Endothelial cell of umbilical vein (primary cell): ENCODE data around the gene GPR180. TPM values are rescaled to one million over a fixed set of nuclear protein-coding genes. Genes with fewer than 3 reads are reported as not detected.

Experiments used
- BruUV-seq: library from RNA; stranded (reverse); fragments of 400-500 nt; replicated peaks from 2 replicates; lab custom pipeline; 2021; lab: Mats Ljungman, UMichigan
- CTCF ChIA-PET: fragments of 300-600, 350-600 bp; sonication (Branson Sonifier 250); formaldehyde crosslinking; loops from one replicate; lab custom pipeline; 2021; ENCODE audit warnings: antibody characterized with exemption, inconsistent platforms; lab: Charles Lee
- POLR2A ChIA-PET: fragments of 300-600, 350-600 bp; sonication (Branson Sonifier 250); formaldehyde crosslinking; loops from one replicate; lab custom pipeline; 2021; ENCODE audit warnings: antibody characterized with exemption, inconsistent platforms; lab: Charles Lee
- DNase-seq: peaks from one replicate; pipeline ENCODE4 v3.0.0-alpha.2; 2011; ENCODE audit warnings: low read depth, low spot score
- FAIRE-seq: peaks from 2 replicates; lab custom pipeline; 2011; peaks lifted over from hg19 to GRCh38; lab: Jason Lieb, UNC
- H2AFZ ChIP-seq: 2 replicates; pipeline ENCODE4 v1.6.0; 2012; ENCODE audit warnings: low read depth, low read length, control low read depth, inconsistent platforms
- H3K27ac ChIP-seq: 2 replicates; pipeline ENCODE4 v1.5.1; 2011; ENCODE audit warnings: low read depth, mild to moderate bottlenecking, control low read depth, low read length, moderate library complexity; ENCODE audit not compliant: insufficient read depth
- H3K27me3 ChIP-seq, 2 experiments: 2 replicates each; pipeline versions ENCODE4 v1.6.0 to v1.6.1; 2011; ENCODE audit warnings: low read length in 2 of 2, mixed read lengths in 1 of 2; ENCODE audit not compliant: control insufficient read depth in 2 of 2, insufficient read depth in 2 of 2
- H3K36me3 ChIP-seq, 2 experiments: 2 replicates in 1 of 2; 3 replicates in 1 of 2; pipeline ENCODE4 v1.5.1; 2011; ENCODE audit warnings: low read length in 2 of 2, mild to moderate bottlenecking in 1 of 2, moderate library complexity in 1 of 2; ENCODE audit not compliant: control insufficient read depth in 2 of 2, insufficient read depth in 2 of 2; ENCODE audit errors: extremely low read depth in 1 of 2
- H3K4me1 ChIP-seq: 3 replicates; pipeline ENCODE4 v1.5.1; 2011; ENCODE audit warnings: mild to moderate bottlenecking, low read length; ENCODE audit not compliant: control insufficient read depth, insufficient read depth; ENCODE audit errors: extremely low read depth
- H3K4me2 ChIP-seq: 2 replicates; pipeline ENCODE4 v1.6.1; 2011; ENCODE audit warnings: low read length, control low read depth, mixed read lengths; ENCODE audit not compliant: insufficient read depth
- H3K4me3 ChIP-seq, 3 experiments: fragments of 200-600 bp in 1 of 3; sonication (generic), shearing (Covaris generic) in 1 of 3; replicated peaks in 1 of 3; 2 replicates each; pipeline ENCODE4 v1.5.1; 2011 to 2016; ENCODE audit warnings: control low read depth in 3 of 3, low read length in 3 of 3, mild to moderate bottlenecking in 2 of 3, inconsistent platforms in 1 of 3, low read depth in 1 of 3, moderate library complexity in 1 of 3; ENCODE audit not compliant: insufficient read depth in 1 of 3
- H3K79me2 ChIP-seq: 2 replicates; pipeline ENCODE4 v1.6.0; 2012; ENCODE audit warnings: low read length, inconsistent platforms; ENCODE audit not compliant: control insufficient read depth, insufficient read depth
- H3K9ac ChIP-seq: replicated peaks from 2 replicates; pipeline ENCODE3; 2011; ENCODE audit warnings: low read length, control low read depth; ENCODE audit not compliant: insufficient read depth; ENCODE audit errors: extremely low read depth
- H3K9me1 ChIP-seq: replicated peaks from 3 replicates; pipeline ENCODE4 v1.6.0; 2011; ENCODE audit warnings: mild to moderate bottlenecking, low read length; ENCODE audit not compliant: control insufficient read depth, insufficient read depth; ENCODE audit errors: extremely low read depth
- H3K9me3 ChIP-seq: replicated peaks from 2 replicates; pipeline ENCODE4 v1.5.1; 2012; ENCODE audit warnings: low read length, inconsistent platforms; ENCODE audit not compliant: control insufficient read depth, insufficient read depth
- H4K20me1 ChIP-seq: replicated peaks from 2 replicates; pipeline ENCODE3; 2011; ENCODE audit warnings: mild to moderate bottlenecking, low read length; ENCODE audit not compliant: control insufficient read depth, insufficient read depth; ENCODE audit errors: extremely low read depth
- CTCF ChIP-seq, 2 donors: IDR thresholded peaks; 1 replicate in 1 of 2; 2 replicates in 1 of 2; pipeline ENCODE4 v1.5.1; 2011; ENCODE audit warnings: low read length in 2 of 2, mild to moderate bottlenecking in 2 of 2, moderate library complexity in 2 of 2, control low read depth in 1 of 2, inconsistent platforms in 1 of 2, low read depth in 1 of 2; ENCODE audit not compliant: insufficient read depth in 1 of 2; ENCODE audit errors: extremely low read depth in 1 of 2
- EZH2 ChIP-seq: IDR thresholded peaks from 2 replicates; pipeline ENCODE4 v1.6.1; 2012; ENCODE audit warnings: borderline replicate concordance, low read depth, mild to moderate bottlenecking, moderate library complexity, low read length, inconsistent platforms; ENCODE audit not compliant: severe bottlenecking
- FOS ChIP-seq: IDR thresholded peaks from 2 replicates; pipeline ENCODE4 v1.6.1; 2011; ENCODE audit warnings: mild to moderate bottlenecking, low read length, moderate library complexity, borderline replicate concordance; ENCODE audit not compliant: insufficient read depth
- GATA2 ChIP-seq: IDR thresholded peaks from 2 replicates; pipeline ENCODE4 v1.7.0; 2011; ENCODE audit warnings: low read depth, mild to moderate bottlenecking, moderate library complexity, mixed read lengths, low read length; ENCODE audit not compliant: insufficient read length, insufficient read depth
- JUN ChIP-seq: IDR thresholded peaks from 2 replicates; pipeline ENCODE4 v1.6.1; 2011; ENCODE audit warnings: borderline replicate concordance, low read depth; ENCODE audit not compliant: insufficient read length, insufficient read depth
- MAX ChIP-seq: IDR thresholded peaks from 2 replicates; pipeline ENCODE4 v1.6.1; 2011; ENCODE audit not compliant: insufficient read depth, insufficient read length
- MYC ChIP-seq: IDR thresholded peaks from one replicate; pipeline ENCODE4 v1.6.1; 2011; ENCODE audit warnings: mild to moderate bottlenecking, low read depth, low read length
- POLR2A ChIP-seq: IDR thresholded peaks from 2 replicates; pipeline ENCODE4 v1.6.1; 2012; ENCODE audit warnings: low read depth, mild to moderate bottlenecking, control low read depth, low read length
- POLR2AphosphoS5 ChIP-seq: IDR thresholded peaks from 2 replicates; pipeline ENCODE4 v1.6.1; 2012; ENCODE audit warnings: low read depth, mild to moderate bottlenecking, control low read depth, low read length, moderate library complexity; ENCODE audit not compliant: insufficient read depth
- dilution Hi-C: fragments of 300-500 bp; cut with MboI; formaldehyde crosslinking; loops from one replicate; pipeline ENCODE4 v1.15.0; 2019; ENCODE audit warnings: low sequenced_read_pairs; ENCODE audit not compliant: extremely low pct_ligation_motif_present
- intact Hi-C: fragments of 100-400 bp; cut with micrococcal nuclease; formaldehyde crosslinking; loops from one replicate; pipeline ENCODE4 v1.10.0; 2022
- polyA plus RNA-seq, 4 experiments: library from polyadenylated mRNA; depleted of rRNA in 3 of 4; stranded (reverse) in 3 of 4; unstranded in 1 of 4; fragments of >200 nt; gene quantifications; 2 replicates each; pipeline versions ENCODE4 v1.2.1 to v1.2.3, GENCODE V29; 2011 to 2012; ENCODE audit warnings: missing spikeins in 1 of 4
- total RNA-seq: library from RNA; stranded (reverse); gene quantifications from 2 replicates; pipeline ENCODE4 v1.2.3, GENCODE V29; 2021

GPR180 gene
- total and polyA plus RNA-seq, 2 donors (not counting 3 experiments of a cell fraction or from before 2014, with no cell fraction given), result 3.1 to 8.3 TPM

- CTCF ChIA-PET, result interaction anchor here (0.9 to 1.4 kb wide), 2 partner anchors 10 to 31 kb away, joined by 3 to 4 read pairs; partner anchors contain the start of gene TGDS
These were observed 15.3 kb upstream of the GPR180 start for GRCh38 chr13:94586371-94586770.

More at GRCh38 chr13:94586371-94586770, 15.3 kb upstream of the GPR180 start:
- no peak for TF ChIP-seq MYC
- TF ChIP-seq CTCF (IDR thresholded peaks at IDR 0.05; ENCODE audit: extremely low read depth in 1 of 2, insufficient read depth in 1 of 2, low read depth in 1 of 2, low read length in 2 of 2), result no peak
- no peak for TF ChIP-seq POLR2A
- no peak for TF ChIP-seq FOS
- TF ChIP-seq JUN, result no peak
- TF ChIP-seq MAX, result no peak
- no peak for TF ChIP-seq GATA2
- no peak for TF ChIP-seq EZH2
- TF ChIP-seq POLR2AphosphoS5, result no peak
- Histone ChIP-seq H3K9ac (no peak overlapping the region), H3K79me2 (peaks cover 16% of the 10 kb centered on the region), H3K4me3 (no peak overlapping the region), H3K9me3 (no peaks in the 10 kb centered on the region), H3K9me1 (no peaks in the 10 kb centered on the region), H3K27me3 (no peaks in the 10 kb centered on the region), H2AFZ (no peak overlapping the region), H3K36me3 (peaks cover 3 to 20% of the 10 kb centered on the region in 2 experiments), H4K20me1 (no peaks in the 10 kb centered on the region), H3K27ac (no peak overlapping the region), H3K4me1 (peaks cover 23% of the 10 kb centered on the region), H3K4me2 (no peak overlapping the region)
- no TSS peak for BruUV-seq
- POLR2A ChIA-PET, result interaction anchor here (1.2 kb wide), 1 partner anchor 9 kb away, joined by 7 read pairs; the partner anchor contains the start of gene TGDS
- dilution Hi-C loops (no loop called here), intact Hi-C loops (no loop called here)
- FAIRE-seq, result no peak
- DNase-seq, result no peak
